H1 (cell line): ENCODE measurements around the gene PPP2R3B. TPM values are rescaled to one million over a fixed set of nuclear protein-coding genes. Genes with fewer than 3 reads are reported as not detected.
A peak's percentile ranks its signal among the peaks of the same experiment; 100 is the strongest.

Source experiments
- CTCF ChIA-PET: fragments of 300-600 bp; sonication (Branson Sonifier 250); formaldehyde crosslinking; loops from one replicate; lab custom pipeline; 2021; ENCODE audit not compliant: partially characterized antibody; lab: Charles Lee
- POLR2A ChIA-PET: fragments of 300-600 bp; sonication (Branson Sonifier 250); formaldehyde crosslinking; loops from one replicate; lab custom pipeline; 2021; ENCODE audit warnings: inconsistent platforms; ENCODE audit not compliant: partially characterized antibody; lab: Charles Lee
- DNase-seq, 2 experiments: peaks; one replicate each; pipeline versions ENCODE4 v3.0.0 to v3.0.0-alpha.2; 2010 to 2022; ENCODE audit warnings: low spot score in 2 of 2, low read depth in 1 of 2, mixed read lengths in 1 of 2
- FAIRE-seq: peaks from 2 replicates; lab custom pipeline; 2011; peaks lifted over from hg19 to GRCh38; lab: Jason Lieb, UNC
- H2AFZ ChIP-seq: 2 replicates; pipeline ENCODE4 v1.8.1; 2012; ENCODE audit warnings: low read length, inconsistent platforms
- H2AK5ac ChIP-seq: 2 replicates; pipeline ENCODE4 v1.6.1; 2013; ENCODE audit warnings: low read depth, low read length
- H2BK120ac ChIP-seq: replicated peaks from 2 replicates; pipeline ENCODE3; 2013; ENCODE audit warnings: low read depth, low read length, inconsistent platforms
- H2BK12ac ChIP-seq: 2 replicates; pipeline ENCODE4 v1.6.1; 2013; ENCODE audit warnings: low read depth, low read length
- H2BK15ac ChIP-seq: 2 replicates; pipeline ENCODE4 v1.6.1; 2013; ENCODE audit warnings: low read length
- H2BK20ac ChIP-seq: 2 replicates; pipeline ENCODE4 v1.6.1; 2013; ENCODE audit warnings: low read length
- H2BK5ac ChIP-seq: 2 replicates; pipeline ENCODE4 v1.6.1; 2013; ENCODE audit warnings: low read depth, low read length
- H3K14ac ChIP-seq: 2 replicates; pipeline ENCODE4 v1.6.1; 2013; ENCODE audit warnings: inconsistent platforms; ENCODE audit not compliant: insufficient read length
- H3K18ac ChIP-seq: 2 replicates; pipeline ENCODE4 v1.6.1; 2013; ENCODE audit warnings: low read length; ENCODE audit errors: extremely low read depth
- H3K23ac ChIP-seq: 2 replicates; pipeline ENCODE4 v1.6.1; 2013; ENCODE audit warnings: inconsistent platforms; ENCODE audit not compliant: insufficient read length
- H3K23me2 ChIP-seq: 2 replicates; pipeline ENCODE4 v1.6.1; 2013; ENCODE audit warnings: low read depth, low read length
- H3K27ac ChIP-seq: 2 replicates; pipeline ENCODE4 v1.6.1; 2011; ENCODE audit warnings: low read depth, low read length, inconsistent platforms
- H3K27me3 ChIP-seq, 4 experiments: replicated peaks in 1 of 4; 1 replicate in 1 of 4; 2 replicates in 3 of 4; pipeline versions ENCODE4 v1.6.1 to v1.8.1; 2011 to 2013; ENCODE audit warnings: low read length in 3 of 4, mild to moderate bottlenecking in 3 of 4, inconsistent platforms in 2 of 4, mixed read lengths in 2 of 4, moderate library complexity in 1 of 4; ENCODE audit not compliant: control insufficient read depth in 3 of 4, insufficient read depth in 3 of 4; ENCODE audit errors: extremely low read depth in 1 of 4
- H3K36me3 ChIP-seq, 4 experiments: 2 replicates each; pipeline versions ENCODE4 v1.6.1 to v1.8.1; 2011 to 2013; ENCODE audit warnings: mild to moderate bottlenecking in 4 of 4, low read length in 3 of 4, moderate library complexity in 2 of 4, control low read depth in 1 of 4, inconsistent platforms in 1 of 4; ENCODE audit not compliant: insufficient read depth in 4 of 4, control insufficient read depth in 2 of 4
- H3K4ac ChIP-seq: replicated peaks from 2 replicates; pipeline ENCODE3; 2013; ENCODE audit warnings: low read length, low read depth, mixed read lengths, inconsistent platforms; ENCODE audit not compliant: insufficient read length
- H3K4me1 ChIP-seq, 4 experiments: replicated peaks in 1 of 4; 1 replicate in 1 of 4; 2 replicates in 3 of 4; pipeline versions ENCODE4 v1.6.1 to v1.8.1; 2011 to 2013; ENCODE audit warnings: low read length in 3 of 4, inconsistent platforms in 2 of 4, mixed read lengths in 1 of 4; ENCODE audit not compliant: insufficient read depth in 4 of 4, control insufficient read depth in 3 of 4
- H3K4me2 ChIP-seq, 2 experiments: 2 replicates each; pipeline versions ENCODE4 v1.6.1 to v1.8.1; 2011 to 2013; ENCODE audit warnings: low read depth in 2 of 2, low read length in 2 of 2, control low read depth in 1 of 2, inconsistent platforms in 1 of 2, mild to moderate bottlenecking in 1 of 2; ENCODE audit not compliant: insufficient read depth in 1 of 2
- H3K4me3 ChIP-seq, 4 experiments: fragments of 200-600, 300-600 bp in 1 of 4; sonication (generic), shearing (Covaris generic), sonication (Bioruptor Twin) in 1 of 4; 2 replicates each; pipeline versions ENCODE4 v1.5.1 to v1.8.1; 2011 to 2016; ENCODE audit warnings: low read length in 4 of 4, low read depth in 3 of 4, control low read depth in 2 of 4, inconsistent platforms in 2 of 4, mild to moderate bottlenecking in 2 of 4, mixed read lengths in 1 of 4, moderate library complexity in 1 of 4; ENCODE audit not compliant: insufficient read depth in 2 of 4; ENCODE audit errors: extremely low read depth in 1 of 4
- H3K56ac ChIP-seq: replicated peaks from 2 replicates; pipeline ENCODE3; 2013; ENCODE audit warnings: low read depth, mild to moderate bottlenecking, mixed read lengths, low read length, inconsistent platforms; ENCODE audit not compliant: insufficient read length
- H3K79me1 ChIP-seq: 2 replicates; pipeline ENCODE4 v1.6.1; 2013; ENCODE audit warnings: low read depth, low read length, control low read depth
- H3K79me2 ChIP-seq, 2 experiments: 2 replicates each; pipeline versions ENCODE4 v1.6.1 to v1.8.1; 2012 to 2013; ENCODE audit warnings: low read length in 2 of 2, mild to moderate bottlenecking in 2 of 2, inconsistent platforms in 1 of 2; ENCODE audit not compliant: insufficient read depth in 2 of 2, control insufficient read depth in 1 of 2
- H3K9ac ChIP-seq, 4 experiments: replicated peaks in 1 of 4; 1 replicate in 1 of 4; 2 replicates in 3 of 4; pipeline versions ENCODE4 v1.6.1 to v1.8.1; 2011 to 2013; ENCODE audit warnings: low read depth in 3 of 4, low read length in 3 of 4, control low read depth in 2 of 4, mild to moderate bottlenecking in 2 of 4, moderate library complexity in 2 of 4, inconsistent platforms in 1 of 4; ENCODE audit errors: extremely low read depth in 1 of 4
- H3K9me3 ChIP-seq, 2 experiments: 2 replicates each; pipeline versions ENCODE4 v1.6.1 to v1.8.1; 2012 to 2013; ENCODE audit warnings: mild to moderate bottlenecking in 2 of 2, moderate library complexity in 2 of 2, control low read depth in 1 of 2, inconsistent platforms in 1 of 2, low read depth in 1 of 2, low read length in 1 of 2, mixed read lengths in 1 of 2; ENCODE audit not compliant: insufficient read depth in 2 of 2
- H4K20me1 ChIP-seq, 2 experiments: replicated peaks in 1 of 2; 2 replicates each; pipeline versions ENCODE3 to v1.8.1; 2011 to 2013; ENCODE audit warnings: inconsistent platforms in 2 of 2, low read length in 2 of 2, mild to moderate bottlenecking in 1 of 2; ENCODE audit not compliant: insufficient read depth in 2 of 2, control insufficient read depth in 1 of 2
- H4K5ac ChIP-seq: 2 replicates; pipeline ENCODE4 v1.6.1; 2013; ENCODE audit warnings: low read length, low read depth, mixed read lengths, inconsistent platforms; ENCODE audit not compliant: insufficient read length
- H4K8ac ChIP-seq: 2 replicates; pipeline ENCODE4 v1.8.0; 2013; ENCODE audit warnings: mild to moderate bottlenecking, moderate library complexity, low read length, inconsistent platforms; ENCODE audit not compliant: insufficient read depth; ENCODE audit errors: extremely low read depth
- H4K91ac ChIP-seq: replicated peaks from 2 replicates; pipeline ENCODE3; 2013; ENCODE audit warnings: low read length, mixed read lengths, inconsistent platforms; ENCODE audit not compliant: insufficient read length
- ATF3 ChIP-seq: IDR thresholded peaks from 2 replicates; pipeline ENCODE4 v1.6.1; 2011; ENCODE audit warnings: low read depth, mild to moderate bottlenecking, low read length; ENCODE audit not compliant: insufficient read depth
- KDM4A ChIP-seq: IDR thresholded peaks from one replicate; pipeline ENCODE4 v1.7.1; 2012; ENCODE audit warnings: low read depth, mild to moderate bottlenecking, moderate library complexity, low read length, inconsistent platforms; ENCODE audit not compliant: severe bottlenecking
- MAFK ChIP-seq: IDR thresholded peaks from 2 replicates; pipeline ENCODE4 v1.6.1; 2012; ENCODE audit warnings: low read depth, mild to moderate bottlenecking, improper control_type of control experiment, low read length
- WGBS, 2 experiments: shearing (Covaris generic) in 1 of 2; methylation state at CpG; one replicate each; pipeline versions ENCODE4 v1.1.6 to v1.1.7; 2013 to 2015; ENCODE audit warnings: low lambda C conversion rate in 2 of 2, mixed read lengths in 2 of 2, inconsistent platforms in 1 of 2, low coverage in 1 of 2, missing lambda C conversion rate in 1 of 2; ENCODE audit not compliant: insufficient replicate concordance in 2 of 2, insufficient coverage in 1 of 2, insufficient read length in 1 of 2; ENCODE audit errors: extremely low coverage in 1 of 2, missing lambda C conversion rate in 1 of 2; 5-methylcytosine and 5-hydroxymethylcytosine counted together
- polyA plus RNA-seq, 7 experiments: library from polyadenylated mRNA; depleted of rRNA in 3 of 7; stranded (reverse) in 5 of 7; unstranded in 2 of 7; fragments of >200 nt in 5 of 7; fragments of 200-250 nt in 2 of 7; gene quantifications; 1 replicate in 5 of 7; 2 replicates in 1 of 7; 4 replicates in 1 of 7; pipeline versions ENCODE4 v1.2.1 to v1.2.3, GENCODE V29; 2011 to 2013; ENCODE audit warnings: missing spikeins in 2 of 7, mixed read lengths in 2 of 7
- total RNA-seq: library from RNA; stranded (reverse); fragmentation: NEBNext Ultra II Directional; extraction: Animal tissue kit (Norgen Biotek cat#: 25700); gene quantifications from 2 replicates; pipeline ENCODE4 v1.2.1, GENCODE V29; 2021
- TF ChIP-seq, protein P1 (sequence below), 3 experiments: IDR thresholded peaks; 1 replicate in 2 of 3; 2 replicates in 1 of 3; pipeline versions ENCODE4 v1.5.1 to v1.6.1; 2011; ENCODE audit warnings: low read length in 3 of 3, mild to moderate bottlenecking in 3 of 3, inconsistent platforms in 2 of 3, low read depth in 1 of 3, moderate library complexity in 1 of 3; ENCODE audit not compliant: insufficient read depth in 1 of 3; ENCODE audit errors: control extremely low read depth in 1 of 3

Gene PPP2R3B
- total and polyA plus RNA-seq, 2 of the 8 experiments (the other 6 are each of a cell fraction or from before 2014, with no cell fraction given), result 47.6 to 86.7 TPM

GRCh38 chrX:370244-370962 is 16.3 kb downstream of the PPP2R3B start:
- Histone ChIP-seq H3K23ac (no peak overlapping the region), H4K5ac (no peak overlapping the region), H3K27me3 (peaks cover 0 to 20% (median 8%) of the 10 kb centered on the region in 4 experiments; a peak in 5 of 7 replicates), H3K14ac (no peak overlapping the region), H4K8ac (peak overlapping the region; percentile 80; the same call in 1 of the 2 replicates), H3K9ac (peak overlapping the region in 1 of 4 experiments; percentile 35; a peak in 2 of 7 replicates), H3K18ac (no peak overlapping the region; the same call in none of the 2 replicates), H2BK20ac (0 out of 2 replicates have a peak overlapping the region, but pooled peaks have one; percentile 61), H2BK15ac (no peak overlapping the region), H3K4ac (no peak overlapping the region), H2BK120ac (no peak overlapping the region), H3K4me2 (no peak overlapping the region), H4K20me1 (peaks cover 33 to 35% of the 10 kb centered on the region in 2 experiments), H3K27ac (peak overlapping the region; percentile 14; the same call in 1 of the 2 replicates), H3K4me1 (peaks cover 0 to 33% (median 17%) of the 10 kb centered on the region in 4 experiments; a peak in 6 of 7 replicates), H2AK5ac (0 out of 2 replicates have a peak overlapping the region, but pooled peaks have one; percentile 99), H3K4me3 (no peak overlapping the region), H4K91ac (peak overlapping the region; percentile 10), H2AFZ (no peak overlapping the region), H3K36me3 (no peaks in the 10 kb centered on the region), H2BK5ac (peak overlapping the region; percentile 81), H3K79me2 (peaks cover 0 to 68% of the 10 kb centered on the region in 2 experiments; a peak in 3 of 4 replicates), H2BK12ac (peak overlapping the region; percentile 60; the same call in 1 of the 2 replicates), H3K23me2 (peaks cover 13% of the 10 kb centered on the region; the same call in 1 of the 2 replicates), H3K9me3 (no peaks in the 10 kb centered on the region), H3K56ac (no peak overlapping the region), H3K79me1 (peaks cover 37% of the 10 kb centered on the region)
- FAIRE-seq (no peak), DNase-seq (no peak)
- WGBS, 2 experiments, result 92% methylated on average over 37 of the region's 43 CpGs; no CpG with 5 or more reads in 1 of the 2 experiments
- CTCF ChIA-PET, result no interaction called here
- POLR2A ChIA-PET, result no interaction called here
- no peak for TF ChIP-seq KDM4A
- no peak for TF ChIP-seq MAFK
- no peak for TF ChIP-seq ATF3
- TF ChIP-seq, protein P1, sequence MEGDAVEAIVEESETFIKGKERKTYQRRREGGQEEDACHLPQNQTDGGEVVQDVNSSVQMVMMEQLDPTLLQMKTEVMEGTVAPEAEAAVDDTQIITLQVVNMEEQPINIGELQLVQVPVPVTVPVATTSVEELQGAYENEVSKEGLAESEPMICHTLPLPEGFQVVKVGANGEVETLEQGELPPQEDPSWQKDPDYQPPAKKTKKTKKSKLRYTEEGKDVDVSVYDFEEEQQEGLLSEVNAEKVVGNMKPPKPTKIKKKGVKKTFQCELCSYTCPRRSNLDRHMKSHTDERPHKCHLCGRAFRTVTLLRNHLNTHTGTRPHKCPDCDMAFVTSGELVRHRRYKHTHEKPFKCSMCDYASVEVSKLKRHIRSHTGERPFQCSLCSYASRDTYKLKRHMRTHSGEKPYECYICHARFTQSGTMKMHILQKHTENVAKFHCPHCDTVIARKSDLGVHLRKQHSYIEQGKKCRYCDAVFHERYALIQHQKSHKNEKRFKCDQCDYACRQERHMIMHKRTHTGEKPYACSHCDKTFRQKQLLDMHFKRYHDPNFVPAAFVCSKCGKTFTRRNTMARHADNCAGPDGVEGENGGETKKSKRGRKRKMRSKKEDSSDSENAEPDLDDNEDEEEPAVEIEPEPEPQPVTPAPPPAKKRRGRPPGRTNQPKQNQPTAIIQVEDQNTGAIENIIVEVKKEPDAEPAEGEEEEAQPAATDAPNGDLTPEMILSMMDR (IDR thresholded peaks at IDR 0.05; ENCODE audit: control extremely low read depth in 1 of 3, insufficient read depth in 1 of 3, low read depth in 1 of 3, low read length in 3 of 3), result peak in 1 of 3 experiments; percentile 10; a peak in 1 of 4 replicates
- TF ChIP-seq, all 59 proteins: peak for 1
